ENCODE results near the gene CCNH.

The CCNH gene

GRCh38 chr5:87411973-87412629, 629 bp downstream of the CCNH start:
- TF ChIP-seq POLR2AphosphoS5 (IDR thresholded peaks at IDR 0.05; ENCODE audit: low read depth), result no peak
- H3K27ac ChIP-seq (replicated peaks), result peak overlapping the region; percentile 86
- peak in 1 of 2 experiments; percentile 42 for DNase-seq (ENCODE audit: low read depth in 1 of 2, low spot score in 1 of 2)
- H3K27me3 ChIP-seq (ENCODE audit: insufficient read depth, poor library complexity, severe bottlenecking), result no peaks in the 10 kb centered on the region
- peak overlapping the region; percentile 76 for H3K4me3 ChIP-seq (replicated peaks; ENCODE audit: insufficient read depth, low read length)

GRCh38 chr5:87411586-87411972, 1.2 kb downstream of the CCNH start:
- TF ChIP-seq REST (IDR thresholded peaks at IDR 0.05; ENCODE audit: insufficient replicate concordance, low read depth), result no peak
- TF ChIP-seq CTCF (IDR thresholded peaks at IDR 0.05; ENCODE audit: insufficient read depth, low read length), result no peak
- TF ChIP-seq GABPA (IDR thresholded peaks at IDR 0.05; ENCODE audit: low read depth), result no peak
- no peak for TF ChIP-seq SPI1 (IDR thresholded peaks at IDR 0.05; ENCODE audit: borderline replicate concordance, low read depth)
- TF ChIP-seq POLR2AphosphoS5 (IDR thresholded peaks at IDR 0.05; ENCODE audit: low read depth), result no peak
- peak overlapping the region; percentile 86 for H3K27ac ChIP-seq (replicated peaks)

GRCh38 chr5:87410931-87411330, 1.8 kb downstream of the CCNH start:
- no peak for TF ChIP-seq POLR2AphosphoS5 (IDR thresholded peaks at IDR 0.05; ENCODE audit: low read depth)
- TF ChIP-seq SPI1 (IDR thresholded peaks at IDR 0.05; ENCODE audit: borderline replicate concordance, low read depth), result no peak
- no peak for TF ChIP-seq REST (IDR thresholded peaks at IDR 0.05; ENCODE audit: insufficient replicate concordance, low read depth)
- TF ChIP-seq CTCF (IDR thresholded peaks at IDR 0.05; ENCODE audit: insufficient read depth, low read length), result no peak
- TF ChIP-seq GABPA (IDR thresholded peaks at IDR 0.05; ENCODE audit: low read depth), result no peak
- H3K27ac ChIP-seq (replicated peaks), result no peak overlapping the region
- H3K4me3 ChIP-seq (replicated peaks; ENCODE audit: insufficient read depth, low read length), result peak overlapping the region; percentile 76; the same call in 1 of the 2 replicates
- no peak for DNase-seq (ENCODE audit: low read depth in 1 of 2, low spot score in 1 of 2)
- H3K27me3 ChIP-seq (ENCODE audit: insufficient read depth, poor library complexity, severe bottlenecking), result no peaks in the 10 kb centered on the region

More at GRCh38 chr5:87411586-87411972, 1.2 kb downstream of the CCNH start:
- DNase-seq (ENCODE audit: low read depth in 1 of 2, low spot score in 1 of 2), result no peak
- no peaks in the 10 kb centered on the region for H3K27me3 ChIP-seq (ENCODE audit: insufficient read depth, poor library complexity, severe bottlenecking)
- peak overlapping the region; percentile 76 for H3K4me3 ChIP-seq (replicated peaks; ENCODE audit: insufficient read depth, low read length)

GRCh38 chr5:87408204-87408603, 4.5 kb downstream of the CCNH start:
- no peak for DNase-seq (ENCODE audit: low read depth in 1 of 2, low spot score in 1 of 2)
- Histone ChIP-seq H3K27ac (replicated peaks) (no peak overlapping the region), H3K27me3 (ENCODE audit: insufficient read depth, poor library complexity, severe bottlenecking) (no peaks in the 10 kb centered on the region), H3K4me3 (replicated peaks; ENCODE audit: insufficient read depth, low read length) (no peak overlapping the region)
- no peak for TF ChIP-seq REST (IDR thresholded peaks at IDR 0.05; ENCODE audit: insufficient replicate concordance, low read depth)
- no peak for TF ChIP-seq POLR2AphosphoS5 (IDR thresholded peaks at IDR 0.05; ENCODE audit: low read depth)
- TF ChIP-seq GABPA (IDR thresholded peaks at IDR 0.05; ENCODE audit: low read depth), result no peak
- no peak for TF ChIP-seq SPI1 (IDR thresholded peaks at IDR 0.05; ENCODE audit: borderline replicate concordance, low read depth)
- no peak for TF ChIP-seq CTCF (IDR thresholded peaks at IDR 0.05; ENCODE audit: insufficient read depth, low read length)

Data from HL-60 (cell line).